HL-60 (cell line): ENCODE measurements around the gene TTC4.

Source experiments
- GABPA ChIP-seq: IDR thresholded peaks from 2 replicates; pipeline ENCODE4 v1.6.1; 2012; ENCODE audit warnings: low read depth
- POLR2AphosphoS5 ChIP-seq: IDR thresholded peaks from 2 replicates; pipeline ENCODE4 v1.6.1; 2012; ENCODE audit warnings: low read depth
- SPI1 ChIP-seq: IDR thresholded peaks from 2 replicates; pipeline ENCODE4 v1.6.1; 2012; ENCODE audit warnings: low read depth, mild to moderate bottlenecking, borderline replicate concordance
- TF ChIP-seq, protein P1 (sequence below): IDR thresholded peaks from one replicate; pipeline ENCODE4 v1.5.1; 2011; ENCODE audit warnings: low read length, control low read depth, inconsistent platforms; ENCODE audit not compliant: insufficient read depth
- TF ChIP-seq, protein P2 (sequence below): IDR thresholded peaks from 2 replicates; pipeline ENCODE4 v1.6.1; 2012; ENCODE audit warnings: low read depth; ENCODE audit not compliant: insufficient replicate concordance

DNA sequence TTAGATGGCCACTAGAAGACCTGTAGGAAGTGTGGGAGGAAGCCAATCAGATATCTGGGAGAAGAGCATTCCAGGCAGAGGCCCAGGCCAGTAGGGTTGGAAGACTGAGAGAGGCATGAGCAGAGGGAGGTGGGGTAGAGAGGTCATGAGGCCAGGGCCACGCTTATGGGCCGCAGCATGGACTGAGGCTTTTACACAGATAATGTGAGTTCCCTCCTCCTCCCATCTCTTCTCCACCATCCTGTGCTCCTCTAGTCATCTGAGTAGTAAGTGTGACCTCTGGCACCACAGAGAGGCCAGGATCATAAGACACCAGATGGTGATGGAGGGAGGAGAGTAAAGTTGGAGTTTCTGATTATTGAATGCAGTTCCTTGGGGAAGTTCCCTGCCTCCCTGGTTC lies 68.4 kb downstream of the TTC4 start:
- TF ChIP-seq, protein P1, sequence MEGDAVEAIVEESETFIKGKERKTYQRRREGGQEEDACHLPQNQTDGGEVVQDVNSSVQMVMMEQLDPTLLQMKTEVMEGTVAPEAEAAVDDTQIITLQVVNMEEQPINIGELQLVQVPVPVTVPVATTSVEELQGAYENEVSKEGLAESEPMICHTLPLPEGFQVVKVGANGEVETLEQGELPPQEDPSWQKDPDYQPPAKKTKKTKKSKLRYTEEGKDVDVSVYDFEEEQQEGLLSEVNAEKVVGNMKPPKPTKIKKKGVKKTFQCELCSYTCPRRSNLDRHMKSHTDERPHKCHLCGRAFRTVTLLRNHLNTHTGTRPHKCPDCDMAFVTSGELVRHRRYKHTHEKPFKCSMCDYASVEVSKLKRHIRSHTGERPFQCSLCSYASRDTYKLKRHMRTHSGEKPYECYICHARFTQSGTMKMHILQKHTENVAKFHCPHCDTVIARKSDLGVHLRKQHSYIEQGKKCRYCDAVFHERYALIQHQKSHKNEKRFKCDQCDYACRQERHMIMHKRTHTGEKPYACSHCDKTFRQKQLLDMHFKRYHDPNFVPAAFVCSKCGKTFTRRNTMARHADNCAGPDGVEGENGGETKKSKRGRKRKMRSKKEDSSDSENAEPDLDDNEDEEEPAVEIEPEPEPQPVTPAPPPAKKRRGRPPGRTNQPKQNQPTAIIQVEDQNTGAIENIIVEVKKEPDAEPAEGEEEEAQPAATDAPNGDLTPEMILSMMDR, result no peak
- TF ChIP-seq, protein P2, sequence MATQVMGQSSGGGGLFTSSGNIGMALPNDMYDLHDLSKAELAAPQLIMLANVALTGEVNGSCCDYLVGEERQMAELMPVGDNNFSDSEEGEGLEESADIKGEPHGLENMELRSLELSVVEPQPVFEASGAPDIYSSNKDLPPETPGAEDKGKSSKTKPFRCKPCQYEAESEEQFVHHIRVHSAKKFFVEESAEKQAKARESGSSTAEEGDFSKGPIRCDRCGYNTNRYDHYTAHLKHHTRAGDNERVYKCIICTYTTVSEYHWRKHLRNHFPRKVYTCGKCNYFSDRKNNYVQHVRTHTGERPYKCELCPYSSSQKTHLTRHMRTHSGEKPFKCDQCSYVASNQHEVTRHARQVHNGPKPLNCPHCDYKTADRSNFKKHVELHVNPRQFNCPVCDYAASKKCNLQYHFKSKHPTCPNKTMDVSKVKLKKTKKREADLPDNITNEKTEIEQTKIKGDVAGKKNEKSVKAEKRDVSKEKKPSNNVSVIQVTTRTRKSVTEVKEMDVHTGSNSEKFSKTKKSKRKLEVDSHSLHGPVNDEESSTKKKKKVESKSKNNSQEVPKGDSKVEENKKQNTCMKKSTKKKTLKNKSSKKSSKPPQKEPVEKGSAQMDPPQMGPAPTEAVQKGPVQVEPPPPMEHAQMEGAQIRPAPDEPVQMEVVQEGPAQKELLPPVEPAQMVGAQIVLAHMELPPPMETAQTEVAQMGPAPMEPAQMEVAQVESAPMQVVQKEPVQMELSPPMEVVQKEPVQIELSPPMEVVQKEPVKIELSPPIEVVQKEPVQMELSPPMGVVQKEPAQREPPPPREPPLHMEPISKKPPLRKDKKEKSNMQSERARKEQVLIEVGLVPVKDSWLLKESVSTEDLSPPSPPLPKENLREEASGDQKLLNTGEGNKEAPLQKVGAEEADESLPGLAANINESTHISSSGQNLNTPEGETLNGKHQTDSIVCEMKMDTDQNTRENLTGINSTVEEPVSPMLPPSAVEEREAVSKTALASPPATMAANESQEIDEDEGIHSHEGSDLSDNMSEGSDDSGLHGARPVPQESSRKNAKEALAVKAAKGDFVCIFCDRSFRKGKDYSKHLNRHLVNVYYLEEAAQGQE, result no peak
- no peak for TF ChIP-seq POLR2AphosphoS5
- TF ChIP-seq GABPA, result no peak
- no peak for TF ChIP-seq SPI1
